Medulla oblongata (tissue), 1 donor: ENCODE data around the gene SEPTIN2.
"Not testable (repeated sequence)": the region's sequence is repeated elsewhere in the genome, so short reads cannot be mapped to it uniquely, and the experiment has no call there.

Source experiments
- DNase-seq: peaks from one replicate; pipeline ENCODE4 v3.0.0-alpha.2; 2015; ENCODE audit errors: extremely low spot score

Gene SEPTIN2

DNA sequence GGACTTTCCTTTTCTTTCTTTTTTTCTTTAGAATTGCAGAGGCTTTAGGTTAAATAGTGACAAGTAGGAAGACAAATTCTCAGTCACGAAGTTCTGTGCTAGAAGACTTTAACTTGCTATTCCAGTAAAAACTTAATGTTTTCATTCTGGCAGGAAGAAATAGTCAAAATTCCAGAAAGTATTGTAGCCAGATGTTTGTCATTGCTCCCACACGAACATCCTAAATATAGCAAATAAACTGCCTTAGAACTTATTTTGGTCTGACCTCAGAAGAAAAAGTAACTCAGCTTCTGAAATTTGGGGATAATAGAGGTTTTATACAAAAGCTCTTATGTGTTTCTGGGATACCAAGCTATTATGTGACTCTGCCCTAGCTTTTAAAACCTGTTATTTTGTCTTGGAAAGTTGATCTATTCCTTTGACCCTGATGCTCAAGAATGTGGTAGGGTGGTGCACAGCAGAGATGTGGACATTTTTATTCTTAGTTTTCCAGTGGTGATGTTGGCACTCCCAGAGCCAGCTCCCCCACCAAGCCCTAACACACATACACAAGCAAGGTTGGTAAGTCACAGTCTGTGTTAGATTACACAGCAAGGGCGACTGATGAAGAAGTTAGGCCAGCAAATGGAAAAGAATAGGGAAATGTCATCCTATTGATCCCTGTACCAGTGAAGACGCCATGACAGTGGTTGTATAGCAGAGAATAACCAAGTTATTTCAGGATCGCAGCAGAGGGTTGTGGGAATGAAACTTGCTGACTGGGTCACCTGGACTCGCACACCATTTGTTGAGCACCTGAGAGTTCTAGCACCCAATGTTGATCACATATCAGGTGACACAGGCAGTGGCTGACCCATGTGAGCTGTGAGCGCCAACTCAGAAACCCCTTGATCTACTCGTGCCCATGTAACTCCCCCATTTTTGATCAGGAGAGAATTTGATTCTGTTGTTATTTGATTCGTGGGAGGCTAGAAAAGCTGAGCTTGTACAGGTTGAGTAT, 64.1 kb downstream of the SEPTIN2 start:
- DNase-seq: no peak

DNA sequence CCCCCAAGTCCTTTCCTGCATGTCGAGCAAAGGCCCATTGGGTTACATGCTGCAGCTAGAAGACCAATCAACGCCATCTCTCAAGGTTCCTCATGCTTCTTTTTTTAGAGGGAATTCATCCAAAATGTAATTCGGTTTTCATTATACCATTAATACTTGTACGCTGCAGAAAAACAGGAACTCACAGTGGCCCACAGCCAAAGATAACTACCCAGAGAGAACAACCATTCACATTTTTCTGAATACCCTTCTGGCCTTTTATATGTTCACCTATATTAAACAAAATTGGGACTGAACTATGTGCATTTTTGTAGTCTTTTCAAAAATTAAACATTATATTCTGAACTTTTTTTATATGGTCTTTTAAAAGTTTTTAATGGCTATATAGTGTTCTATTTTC, 66.1 kb downstream of the SEPTIN2 start:
- DNase-seq: no peak

DNA sequence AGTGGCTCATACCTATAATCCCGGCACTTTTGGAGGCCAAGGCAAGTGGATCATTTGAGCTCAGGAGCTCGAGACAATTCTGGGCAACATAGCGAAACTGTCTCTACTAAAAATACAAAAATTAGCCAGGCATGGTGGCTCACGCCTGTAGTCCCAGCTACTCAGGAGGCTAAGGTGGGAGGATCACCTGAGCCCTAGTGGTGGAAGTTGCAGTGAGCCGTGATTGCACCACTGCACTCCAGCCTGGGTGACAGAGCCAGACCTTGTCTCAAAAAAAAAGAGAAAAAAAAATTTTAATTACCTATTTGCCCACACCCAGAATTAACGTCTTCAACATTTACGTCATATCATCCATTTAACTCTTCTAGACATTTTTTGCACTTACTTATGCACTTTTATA, 69.7 kb downstream of the SEPTIN2 start:
- not testable (repeated sequence) for DNase-seq

GRCh38 chr2:241386519-241386918, 70.8 kb downstream of the SEPTIN2 start:
- no peak for DNase-seq

DNA sequence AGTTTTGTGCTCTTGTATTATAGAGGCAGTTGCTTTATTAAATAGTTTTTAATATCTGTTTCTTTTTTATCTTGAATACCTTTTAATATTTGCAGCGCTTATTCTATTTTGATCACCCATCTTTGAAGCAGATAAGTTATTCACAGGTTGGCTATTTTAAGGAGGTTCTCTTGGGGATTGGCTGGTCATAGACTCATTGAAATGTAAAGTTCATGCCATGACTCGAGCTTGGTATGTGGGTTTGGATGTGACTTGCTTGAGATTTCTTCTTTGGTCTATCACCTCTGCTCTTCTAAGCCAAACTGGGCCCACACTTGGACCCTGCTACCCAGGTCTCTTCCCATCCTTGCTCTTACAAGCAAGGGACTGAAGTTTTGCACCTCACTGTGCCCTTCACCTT, 74.0 kb downstream of the SEPTIN2 start:
- no peak for DNase-seq

GRCh38 chr2:241390301-241391206, 74.8 kb downstream of the SEPTIN2 start:
- no peak for DNase-seq

DNA sequence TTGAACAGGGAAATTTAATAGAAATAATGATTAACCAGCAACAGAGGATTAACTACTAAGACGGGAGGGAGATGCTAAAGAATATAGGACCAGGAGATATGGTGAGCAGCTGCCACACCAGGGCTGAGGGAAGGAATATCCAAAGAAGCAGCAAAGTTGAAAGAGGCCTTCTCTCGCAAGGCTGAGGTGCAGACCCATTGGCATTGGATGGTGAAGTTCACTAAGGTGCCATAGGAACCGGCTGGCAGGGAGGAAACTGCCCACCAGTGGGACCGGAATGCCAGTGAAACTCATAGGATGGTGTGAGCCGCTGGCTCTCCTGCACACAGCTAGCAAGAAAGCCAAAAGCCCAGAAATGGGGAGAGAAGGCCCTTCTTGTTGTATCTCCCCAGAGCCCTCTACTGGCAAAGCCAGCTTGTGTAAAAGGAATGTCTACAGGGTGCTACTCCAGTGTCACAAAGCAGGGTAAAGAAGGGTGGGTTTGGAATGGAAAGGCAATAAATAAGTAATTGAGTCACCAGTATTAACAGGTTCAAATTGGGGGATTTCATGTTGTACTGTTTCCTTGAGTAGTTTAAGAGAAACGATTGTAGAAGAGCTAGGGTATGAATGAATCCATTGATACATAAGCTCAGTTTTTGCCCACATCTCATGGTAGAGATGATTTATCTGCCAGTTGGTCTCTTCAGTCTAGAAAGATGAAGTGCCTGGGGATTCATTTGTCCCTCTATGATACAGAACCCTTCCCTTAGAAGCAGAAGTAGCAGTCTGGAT, 76.4 kb downstream of the SEPTIN2 start:
- DNase-seq: peak; percentile 78

- not testable (repeated sequence) for DNase-seq
These were observed 77.0 kb downstream of the SEPTIN2 start for GRCh38 chr2:241392753-241393152.

GRCh38 chr2:241393524-241394196, 77.9 kb downstream of the SEPTIN2 start:
- peak; percentile 40 for DNase-seq

DNA sequence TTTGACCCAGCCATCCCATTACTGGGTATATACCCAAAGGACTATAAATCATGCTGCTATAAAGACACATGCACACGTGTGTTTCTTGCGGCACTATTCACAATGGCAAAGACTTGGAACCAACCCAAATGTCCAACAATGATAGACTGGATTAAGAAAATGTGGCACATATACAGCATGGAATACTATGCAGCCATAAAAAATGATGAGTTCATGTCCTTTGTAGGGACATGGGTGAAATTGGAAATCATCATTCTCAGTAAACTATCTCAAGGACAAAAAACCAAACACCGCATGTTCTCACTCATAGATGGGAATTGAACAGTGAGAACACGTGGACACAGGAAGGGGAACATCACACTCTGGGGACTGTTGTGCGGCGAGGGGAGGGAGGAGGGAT, 81.1 kb downstream of the SEPTIN2 start:
- not testable (repeated sequence) for DNase-seq

DNA sequence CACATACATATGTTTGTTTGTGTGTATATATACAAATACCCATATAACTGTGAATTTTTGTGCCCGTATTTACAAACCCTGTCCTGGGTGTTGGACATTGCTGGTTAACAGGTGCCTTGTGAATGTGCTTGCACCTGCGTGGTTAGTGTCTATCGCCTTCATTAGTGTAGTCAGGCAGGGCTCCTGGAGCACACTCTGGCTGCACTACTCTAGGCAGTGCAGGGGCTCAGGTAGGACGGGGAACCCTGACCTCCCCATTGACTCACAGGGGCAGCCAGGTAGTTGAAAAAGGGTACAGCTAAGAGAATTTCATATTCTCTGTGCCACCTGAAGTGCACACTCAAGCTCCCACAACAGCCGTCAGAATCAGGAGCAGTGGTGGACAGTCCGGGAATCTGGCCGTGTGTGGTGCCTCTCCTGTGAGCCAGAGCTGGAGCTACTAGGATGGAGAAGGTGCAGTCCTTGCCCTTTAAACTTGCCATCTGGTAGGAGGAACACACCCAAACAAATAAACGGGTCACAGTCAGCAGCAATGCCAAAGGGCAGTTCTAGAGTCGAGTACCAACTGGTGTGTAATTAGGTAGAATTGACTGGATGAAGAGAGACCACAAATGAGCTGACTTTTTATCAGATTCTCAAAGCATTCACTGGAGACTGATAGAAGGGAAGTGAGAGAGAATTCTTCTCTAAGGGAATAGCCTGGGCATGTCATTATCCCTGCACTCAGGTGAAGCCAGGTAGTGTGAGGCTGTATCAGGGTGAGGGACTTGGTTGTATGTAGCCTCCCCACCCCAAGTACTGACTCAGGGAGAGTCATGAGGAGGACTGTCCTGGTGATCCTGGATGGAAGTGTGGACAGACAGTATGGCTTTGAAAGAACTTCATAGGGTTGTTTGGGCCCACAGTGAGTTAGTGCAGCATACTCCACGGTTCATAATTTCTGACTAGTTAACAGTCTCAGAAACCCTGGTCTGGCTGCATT, 84.5 kb downstream of the SEPTIN2 start:
- no peak for DNase-seq
